ENCODE measurements around the gene PLA2G4F.

PLA2G4F gene

DNA sequence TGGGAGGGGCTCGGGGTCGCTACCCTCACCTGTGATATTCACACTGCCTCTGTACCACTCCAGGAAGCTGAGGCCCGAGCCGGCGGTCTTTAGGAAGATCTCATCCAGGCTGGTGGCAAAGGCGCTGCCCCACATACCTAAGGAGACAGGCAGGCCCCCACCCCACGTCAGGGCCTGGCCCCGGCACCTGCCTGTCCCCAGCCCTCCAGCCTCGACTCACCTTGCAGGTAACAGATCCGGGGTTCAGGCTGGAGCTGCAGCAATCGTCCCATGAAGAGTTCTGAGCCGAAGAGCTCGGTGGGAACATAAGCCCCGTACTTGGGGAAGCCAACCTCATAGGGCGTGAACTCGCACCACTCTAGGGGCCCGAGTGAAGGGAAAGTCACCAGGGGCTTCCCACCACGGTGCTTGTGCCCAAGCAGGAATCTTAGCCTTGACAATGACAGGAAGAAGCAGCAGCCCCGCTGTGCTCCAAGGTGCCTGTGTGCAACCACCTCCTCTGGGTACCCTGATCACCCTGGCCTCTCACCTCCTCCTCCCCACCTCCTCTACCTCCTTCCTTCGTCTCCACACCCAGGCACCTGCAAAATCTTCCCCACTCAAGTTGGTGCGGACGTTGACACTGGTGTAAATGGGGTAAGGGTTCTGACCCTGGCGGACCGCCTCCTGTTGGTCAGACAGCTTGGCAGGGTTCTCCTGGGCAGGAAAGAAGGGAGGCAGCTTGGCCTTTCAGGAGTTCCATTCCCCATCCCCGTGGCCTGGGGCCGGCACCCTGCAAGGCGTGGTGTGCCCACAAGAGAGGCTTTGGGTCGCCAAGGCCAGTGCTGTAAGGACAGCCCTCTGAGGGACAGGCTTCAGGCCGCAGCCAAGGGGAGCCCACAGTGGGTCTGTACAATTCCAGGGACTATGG, 10.6 kb downstream of the PLA2G4F start:
- DNase-seq, result no peak

DNA sequence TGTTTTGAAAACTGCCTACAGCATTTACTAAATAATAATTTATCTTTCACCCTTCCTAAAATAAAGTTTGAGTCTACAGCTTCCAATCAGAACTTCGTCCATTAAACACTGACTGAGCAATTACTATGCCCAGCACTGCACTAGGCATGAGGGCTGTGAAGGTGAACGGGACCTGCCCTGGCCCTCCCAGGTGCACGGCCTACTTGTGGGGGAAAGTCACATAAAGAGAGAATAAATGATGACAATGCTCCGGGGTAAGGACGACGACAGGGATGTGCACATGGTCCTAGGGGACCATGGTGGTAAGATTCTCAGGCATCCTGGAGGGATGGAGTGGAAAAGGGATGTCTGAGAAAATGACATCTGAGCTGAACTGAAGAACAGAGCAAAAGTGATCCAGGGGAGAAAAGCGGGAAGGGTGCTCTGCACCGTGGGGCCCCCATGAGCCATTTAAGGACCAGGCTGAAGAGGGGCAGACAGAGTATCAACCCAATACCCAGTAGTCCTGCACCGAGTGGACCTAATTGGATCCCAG, 11.5 kb downstream of the PLA2G4F start:
- DNase-seq, result no peak

DNA sequence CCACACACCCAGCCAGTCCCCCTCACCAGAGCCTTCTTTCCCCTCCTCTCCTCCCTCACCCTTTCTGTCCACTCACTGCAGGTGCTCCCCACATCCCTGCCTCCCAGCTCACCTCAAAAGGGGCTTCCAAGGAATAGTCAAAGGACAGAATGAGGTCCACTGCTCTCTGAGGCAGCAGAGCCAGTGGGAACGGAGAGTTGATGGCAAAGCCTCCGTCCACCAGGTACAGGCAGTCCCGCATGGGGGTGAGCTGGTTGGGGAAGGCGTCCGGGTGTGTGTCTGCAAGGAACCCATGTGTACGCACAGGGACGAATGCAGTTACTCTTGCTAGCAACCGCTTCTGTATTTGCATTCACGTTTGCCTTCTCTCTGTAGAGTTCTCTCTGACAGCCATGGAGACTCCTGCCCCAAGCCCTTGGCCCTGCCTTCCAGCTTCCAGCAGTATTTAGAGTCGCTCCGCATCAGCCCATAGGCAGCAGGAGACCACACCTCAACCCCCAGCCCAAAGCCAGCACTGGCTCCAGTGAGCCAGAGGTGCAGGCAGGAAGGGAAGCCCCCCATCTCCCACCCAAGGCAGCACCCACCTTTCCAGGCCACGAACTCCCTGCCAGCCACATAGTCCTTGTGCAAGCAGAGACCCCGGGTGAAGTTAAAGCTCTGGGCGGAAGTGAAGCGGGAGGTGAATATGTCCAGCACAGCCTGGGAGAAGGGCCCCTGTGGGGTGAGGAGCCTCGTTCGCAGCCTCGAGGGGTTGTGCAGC, 12.4 kb downstream of the PLA2G4F start:
- no peak for DNase-seq

DNA sequence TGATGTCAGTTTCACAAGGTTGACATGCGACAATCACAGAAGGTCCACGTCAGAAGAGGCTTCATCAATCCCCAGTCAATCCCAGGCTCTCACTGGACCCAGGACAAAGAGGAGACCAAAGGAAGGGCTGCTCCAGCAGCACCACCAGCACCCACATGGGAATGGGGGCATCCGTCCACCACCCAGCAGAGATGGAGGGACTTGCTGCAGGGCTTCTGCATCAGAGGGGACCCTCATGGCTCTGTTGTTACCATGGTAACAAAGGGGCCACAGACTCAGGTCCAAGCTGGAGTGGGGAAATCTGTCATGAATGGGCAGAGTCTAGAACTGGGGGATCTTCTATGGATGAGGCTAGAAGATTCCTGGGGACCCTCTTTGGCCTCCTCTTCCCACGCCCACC, 13.1 kb downstream of the PLA2G4F start:
- DNase-seq, result no peak

DNA sequence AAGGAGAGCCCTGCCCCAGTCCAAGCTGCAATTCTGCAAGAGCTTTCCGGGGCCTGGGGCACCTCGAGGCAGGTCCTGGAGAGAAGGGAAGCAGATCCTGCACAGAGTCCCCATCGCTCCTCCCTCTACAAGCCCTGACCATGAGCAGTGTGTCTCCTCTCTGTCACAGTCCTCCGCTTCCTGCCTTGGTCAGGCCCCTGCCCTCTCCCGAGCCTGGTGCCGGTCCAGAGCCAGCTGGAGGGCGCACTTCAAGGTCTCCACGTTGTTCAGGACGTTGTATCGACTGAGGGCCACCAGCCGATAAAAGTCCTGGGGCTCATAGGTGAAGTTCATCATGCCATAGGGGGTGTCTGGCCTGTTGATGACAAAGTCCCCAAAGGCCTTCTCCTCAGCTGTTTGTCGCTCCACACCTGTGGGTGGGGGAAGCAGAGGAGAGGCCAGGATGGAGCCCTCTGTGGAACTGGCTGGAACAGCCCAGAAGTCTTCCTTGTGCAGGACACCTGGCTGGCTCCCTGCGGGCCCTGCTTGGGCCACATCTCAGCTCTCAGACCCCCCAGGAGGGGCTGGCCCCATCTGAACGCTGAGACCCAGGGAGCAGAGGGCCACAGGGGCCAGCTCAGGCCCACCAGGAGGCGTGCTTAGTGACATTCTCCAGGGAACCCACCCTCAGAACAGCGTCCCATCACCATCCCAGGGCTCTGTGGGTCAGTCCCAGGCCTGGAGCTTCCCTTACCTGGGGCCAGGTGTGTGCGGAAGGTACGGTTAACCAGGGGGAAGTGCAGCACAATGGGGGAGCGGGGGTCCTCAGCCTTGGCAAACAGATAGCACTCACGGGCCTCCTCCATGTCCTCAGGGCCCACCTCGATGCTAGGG, 14.4 kb downstream of the PLA2G4F start:
- DNase-seq, result no peak

DNA sequence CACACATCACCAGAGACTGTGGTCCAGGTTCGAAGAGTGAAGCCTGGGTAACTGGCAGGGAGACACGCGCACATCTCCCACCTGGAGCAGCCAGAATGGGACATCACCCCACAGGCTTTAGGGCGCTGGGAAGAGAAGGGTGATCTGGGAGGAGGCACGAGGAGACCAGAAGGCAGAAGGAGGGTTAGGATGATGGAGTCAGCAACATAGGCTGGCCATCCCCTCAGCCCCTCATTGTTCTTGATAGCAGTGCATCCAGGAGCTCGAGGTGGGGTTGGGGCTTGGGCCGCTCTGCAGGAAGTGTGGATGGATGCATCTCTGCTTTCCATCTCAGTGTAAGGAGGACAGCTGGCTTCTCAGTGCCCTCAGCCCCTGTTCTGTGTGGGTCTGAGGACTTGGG, 15.2 kb downstream of the PLA2G4F start:
- DNase-seq, result no peak

DNA sequence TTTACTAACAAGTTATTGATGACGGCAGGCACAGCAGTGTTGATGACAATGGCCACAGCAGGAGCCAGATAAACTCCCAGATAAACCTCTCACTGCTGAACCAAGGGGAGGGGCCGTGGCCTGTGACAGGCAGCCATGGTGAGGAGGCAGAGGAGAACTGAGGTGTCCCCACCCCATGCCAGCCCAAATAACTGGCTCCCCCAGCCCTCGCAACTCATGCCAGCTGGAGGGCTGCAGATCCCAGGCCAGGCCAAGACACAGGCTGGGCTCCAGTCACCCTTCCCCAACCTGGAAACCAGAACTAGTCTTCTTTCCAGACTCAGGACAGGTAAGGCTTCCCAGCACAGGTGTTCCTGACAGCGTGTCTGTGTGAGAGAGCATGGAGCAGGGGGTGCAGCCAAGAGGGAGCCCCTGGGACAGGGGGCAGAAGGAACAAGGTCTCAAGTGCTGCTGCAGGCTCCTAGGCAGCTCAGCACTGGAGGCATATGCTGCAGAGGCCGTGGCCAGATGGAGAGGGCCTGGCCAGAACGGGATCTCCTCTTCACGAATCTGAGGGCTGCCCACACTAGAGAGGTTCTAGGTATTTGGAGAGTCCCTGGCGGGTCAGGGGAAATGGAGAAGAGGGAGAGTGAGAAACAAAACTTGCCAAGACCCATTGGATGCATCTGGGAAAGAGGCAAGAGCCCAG, 15.9 kb downstream of the PLA2G4F start:
- DNase-seq, result no peak

DNA sequence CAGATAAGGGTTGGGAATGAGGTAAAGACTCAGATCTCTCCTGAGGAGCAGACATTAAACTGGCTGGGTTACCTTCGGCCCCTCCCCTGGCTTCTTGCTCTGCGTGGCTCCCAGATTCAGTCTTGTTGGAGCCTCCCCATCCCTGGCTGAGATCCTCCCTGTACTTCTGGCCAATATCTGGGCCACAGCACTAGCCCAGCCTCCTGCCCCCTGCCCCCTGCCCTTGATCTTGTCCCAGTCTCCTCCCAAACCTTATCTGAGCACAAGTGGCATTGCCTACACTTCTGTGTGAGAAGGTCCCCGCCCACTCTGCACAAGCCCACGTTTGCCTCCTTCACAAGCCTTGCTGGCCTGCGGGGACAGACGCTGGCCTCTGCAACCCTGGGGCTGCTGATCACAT, 16.8 kb downstream of the PLA2G4F start:
- no peak for DNase-seq

DNA sequence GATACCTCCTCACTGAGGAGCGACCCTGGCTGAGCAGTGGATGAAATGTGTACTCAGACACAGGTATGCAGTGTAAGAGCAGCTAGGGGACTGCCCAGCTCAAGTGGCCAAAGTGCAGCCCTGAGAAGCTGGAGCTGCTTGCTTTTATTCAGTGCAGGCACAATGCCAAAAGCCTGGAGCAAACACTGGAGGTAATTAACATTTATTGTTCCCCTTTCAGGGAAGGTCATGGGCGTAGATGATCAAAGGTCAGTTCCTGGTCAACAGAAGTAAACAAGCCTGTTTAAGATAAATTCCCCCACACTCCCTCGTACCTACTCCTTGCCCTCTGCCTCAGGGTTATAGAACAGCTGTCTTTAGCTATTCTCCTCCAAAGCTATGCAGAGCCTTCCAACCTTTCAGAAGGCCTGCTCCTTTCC, 17.5 kb downstream of the PLA2G4F start:
- DNase-seq, result no peak

DNA sequence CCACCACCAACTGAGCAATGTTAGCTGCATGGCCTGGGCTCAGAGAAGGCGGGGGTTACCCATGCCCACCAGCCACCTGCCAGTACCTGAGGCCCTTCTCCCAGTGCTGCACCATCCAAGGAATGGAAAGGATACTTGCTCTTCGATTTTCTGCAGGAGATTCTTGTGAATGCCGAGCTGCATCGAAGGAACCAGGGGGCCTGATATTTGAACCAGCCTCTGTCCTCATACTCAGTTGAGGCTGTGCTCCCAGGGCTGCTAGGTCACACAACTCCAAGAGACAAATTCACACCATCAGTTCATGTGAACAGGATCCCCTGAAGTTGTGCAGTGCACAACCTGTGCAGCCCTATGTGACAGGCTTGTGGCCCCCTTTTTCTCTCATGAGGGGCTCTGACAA, 18.0 kb downstream of the PLA2G4F start:
- DNase-seq, result no peak

DNA sequence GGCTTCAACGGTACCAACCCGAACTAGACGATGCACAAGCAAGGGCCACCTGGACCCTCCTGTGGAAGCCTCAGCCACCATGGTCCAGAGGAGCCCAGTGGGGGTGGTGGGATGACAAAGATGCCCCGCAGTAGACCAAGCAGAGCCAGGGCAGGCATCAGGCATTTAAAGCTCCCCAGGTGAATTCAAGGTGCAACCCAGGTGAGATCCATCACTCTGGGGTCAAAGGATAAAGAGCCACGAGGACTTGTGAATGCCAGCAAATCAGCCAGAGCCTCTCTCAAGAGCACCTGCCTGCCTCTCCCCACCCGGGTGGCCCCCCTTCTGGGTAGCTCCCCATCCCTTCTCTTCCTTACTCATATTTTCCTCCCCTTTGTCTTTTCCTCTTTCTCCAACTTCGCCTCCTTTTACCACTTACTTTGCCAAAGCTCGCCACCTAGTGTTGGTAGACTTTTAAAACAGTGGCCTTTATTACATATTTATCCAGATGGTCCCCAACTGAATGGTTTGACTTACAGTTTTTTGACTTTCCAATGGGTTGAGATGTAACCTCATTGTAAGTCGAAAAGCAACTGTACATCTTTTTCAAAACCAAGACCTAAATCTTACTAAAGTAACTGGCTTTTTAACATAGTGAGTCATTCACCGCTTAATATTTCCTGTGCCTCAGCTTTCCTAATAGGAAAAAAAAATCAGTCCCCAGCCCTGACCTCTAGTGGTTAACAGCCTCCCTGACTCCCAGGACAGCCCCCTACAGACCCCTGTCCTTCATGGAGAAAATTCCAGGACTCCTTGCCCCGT, 18.8 kb downstream of the PLA2G4F start:
- no peak for DNase-seq

DNA sequence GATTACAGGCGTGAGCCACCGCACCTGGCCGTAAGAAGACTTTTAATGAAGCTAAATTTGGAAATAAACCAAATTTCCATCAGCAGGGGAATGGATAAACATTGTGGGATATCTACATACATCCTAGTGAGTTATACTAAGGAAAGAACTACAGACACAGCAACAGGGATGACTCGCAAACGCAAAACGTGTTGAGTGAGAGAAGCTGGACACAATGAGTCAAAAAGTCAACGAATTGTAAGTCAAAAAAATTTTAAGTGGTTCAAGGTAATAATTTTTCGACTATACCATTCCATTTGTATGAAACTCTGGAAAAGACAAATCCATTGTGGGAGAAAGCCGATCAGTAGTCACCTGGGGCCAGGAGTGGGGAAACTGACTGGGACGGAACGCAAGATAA, 19.9 kb downstream of the PLA2G4F start:
- no peak for DNase-seq

DNA sequence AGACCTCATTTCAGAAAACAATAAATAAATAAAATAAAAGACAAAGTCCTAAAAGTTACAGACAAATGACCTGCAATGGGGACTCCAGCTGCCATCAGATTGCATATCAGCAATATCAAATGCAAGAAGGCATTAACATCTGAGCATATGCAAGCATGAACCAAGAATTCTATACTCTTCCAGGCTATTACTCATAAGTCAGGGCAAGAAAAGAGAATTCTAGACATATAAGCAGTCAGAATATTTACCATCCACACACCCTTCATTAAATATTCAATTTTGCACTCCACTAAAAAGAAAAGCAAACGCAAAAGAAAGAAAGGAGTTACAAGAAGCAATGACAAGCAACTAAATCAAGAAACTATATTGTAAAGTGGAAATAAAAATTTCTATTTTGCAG, 21.1 kb downstream of the PLA2G4F start:
- DNase-seq, result no peak

DNA sequence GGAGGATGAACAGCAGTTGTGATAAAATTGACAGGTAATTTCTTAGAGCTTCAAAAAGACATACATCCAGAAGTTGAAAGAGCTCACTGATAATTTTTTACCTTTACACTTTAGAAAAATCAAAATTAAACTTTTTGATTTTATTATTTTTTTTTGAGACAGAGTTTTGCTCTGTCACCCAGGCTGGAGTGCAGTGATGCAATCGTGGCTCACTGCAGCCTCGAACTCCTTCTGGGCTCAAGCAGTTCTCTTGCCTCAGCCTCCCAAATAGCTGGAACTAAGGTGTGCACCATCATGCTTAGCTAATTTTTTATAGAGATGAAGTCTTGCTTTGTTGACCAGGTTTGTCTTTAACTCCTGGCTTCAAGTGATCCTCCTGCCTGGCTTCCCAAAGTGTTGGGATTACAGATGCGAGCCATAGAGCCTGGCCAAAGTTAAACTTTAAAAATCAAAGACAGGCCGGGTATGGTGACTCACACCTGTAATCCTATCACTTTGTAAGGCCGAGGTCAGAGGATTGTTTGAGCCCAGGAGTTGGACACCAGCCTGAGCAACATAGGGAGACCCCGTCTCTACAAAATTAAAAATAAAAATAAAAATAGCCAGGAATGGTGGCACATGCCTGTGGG, 21.7 kb downstream of the PLA2G4F start:
- DNase-seq, result no peak

DNA sequence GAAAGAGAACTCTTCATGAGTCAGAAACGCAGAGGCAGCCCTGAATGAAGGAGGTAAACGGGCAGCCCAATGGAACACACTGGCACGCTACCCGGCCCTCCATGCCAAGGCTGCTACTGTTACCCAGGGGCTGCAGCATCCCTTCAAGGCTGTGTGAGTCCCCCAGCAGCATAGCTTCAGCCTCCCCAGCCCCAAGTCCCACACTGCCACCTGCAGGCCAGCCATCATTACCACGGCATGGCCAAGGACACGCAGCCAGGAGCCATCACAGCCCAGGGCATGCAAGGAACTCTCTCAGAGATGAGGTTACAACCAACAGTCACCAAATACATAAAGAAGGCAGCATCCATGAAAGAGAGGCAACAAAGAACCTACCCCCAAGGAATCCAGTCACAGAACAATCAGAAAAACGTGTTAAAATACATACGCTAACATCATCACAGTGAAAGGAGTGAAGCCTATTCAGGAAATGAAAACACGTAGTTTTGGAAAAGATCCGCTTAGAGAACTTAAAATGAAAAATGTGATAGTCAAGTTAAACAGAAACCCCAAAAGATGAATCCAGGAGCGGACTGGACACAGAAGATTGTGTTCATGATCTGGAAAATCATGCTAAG, 22.4 kb downstream of the PLA2G4F start:
- DNase-seq, result no peak

DNA sequence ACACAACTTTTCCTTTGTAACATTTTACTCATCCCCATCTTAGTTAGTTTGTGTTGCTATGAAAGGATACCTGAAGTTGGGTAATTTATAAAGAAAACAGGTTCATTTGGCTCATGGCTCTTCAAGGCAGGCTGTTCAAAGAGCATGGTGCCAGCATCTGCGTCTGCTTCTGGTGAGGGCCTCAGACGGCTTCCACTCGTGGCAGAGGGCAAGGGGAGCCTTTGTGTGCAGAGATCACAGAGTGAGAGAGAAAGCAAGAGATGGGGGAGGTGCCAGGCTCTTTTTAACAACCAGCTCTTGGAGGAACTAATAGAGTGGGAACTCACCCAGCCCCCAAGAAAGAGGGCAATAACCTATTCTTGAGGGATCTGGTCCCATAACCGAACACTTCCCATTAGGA, 23.1 kb downstream of the PLA2G4F start:
- no peak for DNase-seq

DNA sequence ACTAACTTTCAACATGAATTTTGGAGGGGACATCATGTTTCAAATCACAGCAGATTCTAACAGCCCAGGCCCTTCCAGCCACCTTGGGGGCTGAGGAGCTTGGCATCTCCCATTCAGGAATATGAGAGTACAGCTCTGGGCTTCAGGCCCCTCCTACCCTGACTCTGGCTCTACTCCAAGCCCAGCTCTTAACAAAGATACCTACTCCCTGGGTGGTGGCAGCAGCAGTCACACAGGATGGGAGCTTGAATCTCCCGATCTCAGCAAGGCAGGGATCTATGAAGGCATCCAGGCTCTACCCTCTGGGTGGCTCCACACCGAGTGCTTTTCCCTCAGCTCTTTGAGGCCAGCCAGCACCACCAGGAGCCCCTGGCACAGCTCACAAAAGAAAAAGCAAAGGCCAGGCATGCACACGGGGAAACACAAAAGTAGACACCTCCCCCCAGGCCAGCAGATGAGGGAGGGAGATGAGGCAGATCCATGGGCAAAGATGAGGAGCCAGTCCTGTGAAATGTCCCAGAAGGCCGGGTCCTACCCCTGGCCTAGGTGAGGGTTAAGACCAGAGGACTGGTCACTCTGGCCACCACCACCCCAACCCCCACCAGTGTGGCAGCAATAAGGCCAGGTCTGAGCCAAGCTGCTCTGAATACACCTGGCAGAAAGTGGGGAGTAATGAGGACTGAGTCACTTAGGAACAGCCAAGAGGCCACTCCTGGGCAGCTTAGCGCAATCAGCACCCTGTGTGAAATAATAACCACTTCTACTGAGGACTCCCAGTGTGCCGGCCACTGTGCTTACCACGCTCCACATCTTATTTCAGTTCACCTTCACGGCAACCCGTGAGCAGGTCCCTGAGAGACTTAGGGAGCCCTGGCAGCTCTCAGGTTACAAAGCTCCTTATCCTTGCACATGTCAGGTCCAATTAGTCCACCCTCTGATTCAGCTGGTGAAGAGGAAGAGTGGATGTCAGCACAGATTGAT, 24.3 kb downstream of the PLA2G4F start:
- DNase-seq, result no peak

DNA sequence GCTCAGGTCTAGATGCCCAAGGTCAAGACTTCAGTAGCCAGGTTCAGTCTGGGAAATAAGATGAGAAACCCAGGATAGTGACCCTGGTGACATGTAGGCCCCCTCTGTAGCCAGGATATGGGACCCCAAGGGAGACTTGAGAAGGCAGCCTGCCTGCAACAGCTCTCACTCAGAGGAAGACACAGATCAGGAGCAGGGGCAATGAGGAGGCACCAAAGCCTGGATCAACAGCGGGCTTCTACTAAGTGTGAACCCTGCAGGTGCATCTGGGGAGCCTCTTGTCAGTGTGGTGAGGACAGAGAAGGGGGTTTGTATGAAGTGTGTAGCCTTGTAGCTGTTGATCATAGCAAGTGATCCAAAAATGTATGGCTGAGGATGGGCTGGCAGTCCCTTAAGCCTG, 25.4 kb downstream of the PLA2G4F start:
- no peak for DNase-seq

Measured in SIG-M5 (cell line).